CD8-positive, alpha-beta memory T cell (primary cell): Measurements from ENCODE around the gene TBC1D22A. TPM values are rescaled to one million over a fixed set of nuclear protein-coding genes. Genes with fewer than 3 reads are reported as not detected.

Source experiments
- CTCF ChIA-PET: fragments of 350-600 bp; sonication (Branson Sonifier 250); formaldehyde crosslinking; loops from one replicate; lab custom pipeline; 2021; ENCODE audit warnings: antibody characterized with exemption; lab: Charles Lee
- POLR2A ChIA-PET: fragments of 350-600 bp; sonication (Branson Sonifier 250); formaldehyde crosslinking; loops from one replicate; lab custom pipeline; 2021; ENCODE audit warnings: antibody characterized with exemption; lab: Charles Lee
- DNase-seq, 5 donors: peaks; one replicate each; pipeline versions ENCODE4 v3.0.0 to v3.0.0-alpha.2; 2020 to 2022; ENCODE audit warnings: mixed read lengths in 1 of 5
- H3K27ac ChIP-seq: one replicate; pipeline ENCODE4 v1.7.0; 2013; ENCODE audit warnings: low read depth, mild to moderate bottlenecking, low read length, moderate library complexity
- H3K27me3 ChIP-seq: 2 replicates; pipeline ENCODE4 v1.7.0; 2013; ENCODE audit warnings: low read length, mild to moderate bottlenecking; ENCODE audit not compliant: insufficient read depth, poor library complexity, severe bottlenecking
- H3K36me3 ChIP-seq: 2 replicates; pipeline ENCODE4 v1.7.0; 2013; ENCODE audit warnings: mild to moderate bottlenecking, low read length, moderate library complexity; ENCODE audit not compliant: insufficient read depth
- H3K4me1 ChIP-seq: 2 replicates; pipeline ENCODE4 v1.7.0; 2013; ENCODE audit warnings: mild to moderate bottlenecking, low read length, moderate library complexity; ENCODE audit not compliant: insufficient read depth
- H3K4me3 ChIP-seq: 2 replicates; pipeline ENCODE4 v1.7.0; 2013; ENCODE audit warnings: mild to moderate bottlenecking, low read length
- H3K9me3 ChIP-seq: 2 replicates; pipeline ENCODE4 v1.7.0; 2013; ENCODE audit warnings: mild to moderate bottlenecking, low read length
- H3K27ac Mint-ChIP-seq, 8 donors: one replicate each; pipeline ENCODE4 v1.8.0; 2020 to 2021; ENCODE audit warnings: mixed read lengths in 8 of 8, mild to moderate bottlenecking in 6 of 8, inconsistent platforms in 3 of 8, moderate library complexity in 3 of 8
- H3K27me3 Mint-ChIP-seq, 2 donors: one replicate each; pipeline ENCODE4 v1.8.0; 2020 to 2021; ENCODE audit warnings: mixed read lengths in 2 of 2, mild to moderate bottlenecking in 1 of 2, moderate library complexity in 1 of 2
- H3K36me3 Mint-ChIP-seq, 3 donors: one replicate each; pipeline ENCODE4 v1.8.0; 2020 to 2021; ENCODE audit warnings: mixed read lengths in 3 of 3, inconsistent platforms in 1 of 3, mild to moderate bottlenecking in 1 of 3
- H3K4me1 Mint-ChIP-seq, 3 donors: one replicate each; pipeline ENCODE4 v1.8.0; 2020 to 2021; ENCODE audit warnings: mixed read lengths in 3 of 3, inconsistent platforms in 1 of 3, mild to moderate bottlenecking in 1 of 3
- H3K4me3 Mint-ChIP-seq, 7 donors: one replicate each; pipeline ENCODE4 v1.8.0; 2020 to 2021; ENCODE audit warnings: mixed read lengths in 7 of 7, mild to moderate bottlenecking in 6 of 7, moderate library complexity in 4 of 7, inconsistent platforms in 2 of 7
- H3K9me3 Mint-ChIP-seq, 5 donors: one replicate each; pipeline ENCODE4 v1.8.0; 2020 to 2022; ENCODE audit warnings: mixed read lengths in 5 of 5, mild to moderate bottlenecking in 3 of 5, moderate library complexity in 2 of 5, inconsistent platforms in 1 of 5
- polyA plus RNA-seq: library from polyadenylated mRNA; unstranded; fragments of 300-500 nt; fragmentation: Illumina TruSeq; gene quantifications from one replicate; pipeline ENCODE4 v1.2.3, GENCODE V29; 2021
- total RNA-seq, 2 experiments: library from RNA; stranded (reverse); gene quantifications; one replicate each; pipeline ENCODE4 v1.2.3, GENCODE V29; 2021

TBC1D22A gene
- total and polyA plus RNA-seq, 3 experiments from 2014 or later = 26.6 to 34.8 (median 34.0) TPM

- Mint-ChIP-seq H3K27me3 (no peaks in the 10 kb centered on the region), H3K4me1 (peaks cover 18 to 28% (median 23%) of the 10 kb centered on the region in 3 donors), H3K9me3 (no peaks in the 10 kb centered on the region), H3K4me3 (no peak overlapping the region), H3K36me3 (peaks cover 11 to 72% (median 29%) of the 10 kb centered on the region in 3 donors), H3K27ac (no peak overlapping the region)
- Histone ChIP-seq H3K4me1 (no peaks in the 10 kb centered on the region), H3K27ac (no peak overlapping the region), H3K27me3 (no peaks in the 10 kb centered on the region), H3K4me3 (no peak overlapping the region), H3K9me3 (no peaks in the 10 kb centered on the region), H3K36me3 (no peaks in the 10 kb centered on the region)
- ChIA-PET CTCF (no interaction called here), POLR2A (no interaction called here)
- no peak for DNase-seq
Observed at GRCh38 chr22:46979506-46979905, 217.1 kb downstream of the TBC1D22A start.

GRCh38 chr22:46980392-46980791, 217.9 kb downstream of the TBC1D22A start:
- no peak overlapping the region for H3K27ac ChIP-seq
- no peaks in the 10 kb centered on the region for H3K27me3 ChIP-seq
- DNase-seq = no peak
- H3K4me1 Mint-ChIP-seq = peaks cover 21 to 31% (median 26%) of the 10 kb centered on the region in 3 donors
- H3K4me3 ChIP-seq = no peak overlapping the region
- H3K36me3 Mint-ChIP-seq = peaks cover 8 to 64% (median 25%) of the 10 kb centered on the region in 3 donors
- H3K36me3 ChIP-seq = no peaks in the 10 kb centered on the region
- H3K9me3 Mint-ChIP-seq = no peaks in the 10 kb centered on the region
- no peak overlapping the region for H3K4me3 Mint-ChIP-seq
- H3K4me1 ChIP-seq = no peaks in the 10 kb centered on the region
- H3K27ac Mint-ChIP-seq = peak overlapping the region in 3 of 8 donors; percentile 20 to 72 (median 52)
- ChIA-PET CTCF (no interaction called here), POLR2A (no interaction called here)
- no peaks in the 10 kb centered on the region for H3K27me3 Mint-ChIP-seq
- H3K9me3 ChIP-seq = no peaks in the 10 kb centered on the region

- ChIA-PET CTCF (no interaction called here), POLR2A (no interaction called here)
- no peaks in the 10 kb centered on the region for H3K27me3 Mint-ChIP-seq
- no peak overlapping the region for H3K4me3 Mint-ChIP-seq
- Histone ChIP-seq H3K27ac (no peak overlapping the region), H3K4me1 (no peaks in the 10 kb centered on the region), H3K9me3 (no peaks in the 10 kb centered on the region), H3K4me3 (no peak overlapping the region), H3K36me3 (no peaks in the 10 kb centered on the region), H3K27me3 (no peaks in the 10 kb centered on the region)
- no peaks in the 10 kb centered on the region for H3K9me3 Mint-ChIP-seq
- H3K4me1 Mint-ChIP-seq = peaks cover 20 to 35% (median 32%) of the 10 kb centered on the region in 3 donors
- peaks cover 0 to 47% (median 15%) of the 10 kb centered on the region in 3 donors for H3K36me3 Mint-ChIP-seq
- H3K27ac Mint-ChIP-seq = peak overlapping the region in 3 of 8 donors; percentile 42 to 72 (median 52)
- DNase-seq = no peak
Observed at GRCh38 chr22:46982635-46983034, 220.2 kb downstream of the TBC1D22A start.

- peaks cover 0 to 43% (median 15%) of the 10 kb centered on the region in 3 donors for H3K36me3 Mint-ChIP-seq
- no peaks in the 10 kb centered on the region for H3K4me1 ChIP-seq
- H3K4me3 Mint-ChIP-seq = no peak overlapping the region
- H3K27ac ChIP-seq = no peak overlapping the region
- ChIA-PET CTCF (no interaction called here), POLR2A (no interaction called here)
- peak overlapping the region in 4 of 8 donors; percentile 42 to 72 (median 48) for H3K27ac Mint-ChIP-seq
- H3K27me3 ChIP-seq = no peaks in the 10 kb centered on the region
- no peaks in the 10 kb centered on the region for H3K9me3 Mint-ChIP-seq
- peaks cover 20 to 35% (median 32%) of the 10 kb centered on the region in 3 donors for H3K4me1 Mint-ChIP-seq
- no peaks in the 10 kb centered on the region for H3K9me3 ChIP-seq
- no peak overlapping the region for H3K4me3 ChIP-seq
- H3K36me3 ChIP-seq = no peaks in the 10 kb centered on the region
- no peaks in the 10 kb centered on the region for H3K27me3 Mint-ChIP-seq
- DNase-seq = no peak
Observed at GRCh38 chr22:46983046-46983445, 220.6 kb downstream of the TBC1D22A start.

- no peaks in the 10 kb centered on the region for H3K36me3 ChIP-seq
- Mint-ChIP-seq H3K27me3 (no peaks in the 10 kb centered on the region), H3K36me3 (peaks cover 0 to 37% (median 1%) of the 10 kb centered on the region in 3 donors), H3K4me3 (no peak overlapping the region), H3K27ac (peak overlapping the region in 3 of 8 donors; percentile 26 to 50 (median 33)), H3K9me3 (no peaks in the 10 kb centered on the region), H3K4me1 (peaks cover 20 to 35% (median 34%) of the 10 kb centered on the region in 3 donors)
- no peak for DNase-seq
- H3K27ac ChIP-seq = no peak overlapping the region
- no peaks in the 10 kb centered on the region for H3K9me3 ChIP-seq
- no peaks in the 10 kb centered on the region for H3K4me1 ChIP-seq
- no peak overlapping the region for H3K4me3 ChIP-seq
- ChIA-PET POLR2A (no interaction called here), CTCF (no interaction called here)
- no peaks in the 10 kb centered on the region for H3K27me3 ChIP-seq
Observed at GRCh38 chr22:46984751-46985506, 222.5 kb downstream of the TBC1D22A start.

GRCh38 chr22:46985507-46985882, 223.0 kb downstream of the TBC1D22A start:
- ChIA-PET CTCF (no interaction called here), POLR2A (no interaction called here)
- peak overlapping the region in 2 of 8 donors; percentile 14 to 24 for H3K27ac Mint-ChIP-seq
- H3K4me1 Mint-ChIP-seq = peaks cover 20 to 34% (median 32%) of the 10 kb centered on the region in 3 donors
- no peaks in the 10 kb centered on the region for H3K9me3 ChIP-seq
- H3K9me3 Mint-ChIP-seq = no peaks in the 10 kb centered on the region
- no peak for DNase-seq
- no peak overlapping the region for H3K27ac ChIP-seq
- no peak overlapping the region for H3K4me3 Mint-ChIP-seq
- H3K36me3 Mint-ChIP-seq = peaks cover 0 to 38% (median 2%) of the 10 kb centered on the region in 3 donors
- H3K4me1 ChIP-seq = no peaks in the 10 kb centered on the region
- H3K27me3 ChIP-seq = no peaks in the 10 kb centered on the region
- no peaks in the 10 kb centered on the region for H3K27me3 Mint-ChIP-seq
- H3K4me3 ChIP-seq = no peak overlapping the region
- H3K36me3 ChIP-seq = peaks cover under 1% of the 10 kb centered on the region

- H3K36me3 ChIP-seq = peaks cover 4% of the 10 kb centered on the region
- no peaks in the 10 kb centered on the region for H3K4me1 ChIP-seq
- ChIA-PET CTCF (no interaction called here), POLR2A (no interaction called here)
- H3K4me3 ChIP-seq = no peak overlapping the region
- H3K9me3 ChIP-seq = no peaks in the 10 kb centered on the region
- Mint-ChIP-seq H3K27me3 (no peaks in the 10 kb centered on the region), H3K36me3 (peaks cover 0 to 41% (median 10%) of the 10 kb centered on the region in 3 donors), H3K4me1 (peaks cover 13 to 26% (median 23%) of the 10 kb centered on the region in 3 donors), H3K9me3 (no peaks in the 10 kb centered on the region), H3K27ac (peak overlapping the region in 2 of 8 donors; percentile 26 to 58), H3K4me3 (no peak overlapping the region)
- DNase-seq = no peak
- no peak overlapping the region for H3K27ac ChIP-seq
- H3K27me3 ChIP-seq = no peaks in the 10 kb centered on the region
Observed at GRCh38 chr22:46986788-46987187, 224.3 kb downstream of the TBC1D22A start.

- Histone ChIP-seq H3K27ac (no peak overlapping the region), H3K36me3 (peaks cover 8% of the 10 kb centered on the region), H3K4me1 (no peaks in the 10 kb centered on the region), H3K4me3 (no peak overlapping the region), H3K27me3 (no peaks in the 10 kb centered on the region), H3K9me3 (no peaks in the 10 kb centered on the region)
- ChIA-PET POLR2A (no interaction called here), CTCF (no interaction called here)
- H3K9me3 Mint-ChIP-seq = no peaks in the 10 kb centered on the region
- H3K27me3 Mint-ChIP-seq = no peaks in the 10 kb centered on the region
- DNase-seq = no peak
- H3K36me3 Mint-ChIP-seq = peaks cover 0 to 62% (median 9%) of the 10 kb centered on the region in 3 donors
- peaks cover 3 to 7% (median 3%) of the 10 kb centered on the region in 3 donors for H3K4me1 Mint-ChIP-seq
- H3K4me3 Mint-ChIP-seq = no peak overlapping the region
- peak overlapping the region in 1 of 8 donors; percentile 22 for H3K27ac Mint-ChIP-seq
Observed at GRCh38 chr22:46990937-46991550, 228.6 kb downstream of the TBC1D22A start.
